NCI-H1694 (cell line): ENCODE results near the gene RPS28.
"Not testable (repeated sequence)": the region's sequence is repeated elsewhere in the genome, so short reads cannot be mapped to it uniquely, and the experiment has no call there.

Experiments
- DNase-seq: peaks from one replicate; lab custom pipeline; 2025; lab: John Stamatoyannopoulos, UW

The RPS28 gene

DNA sequence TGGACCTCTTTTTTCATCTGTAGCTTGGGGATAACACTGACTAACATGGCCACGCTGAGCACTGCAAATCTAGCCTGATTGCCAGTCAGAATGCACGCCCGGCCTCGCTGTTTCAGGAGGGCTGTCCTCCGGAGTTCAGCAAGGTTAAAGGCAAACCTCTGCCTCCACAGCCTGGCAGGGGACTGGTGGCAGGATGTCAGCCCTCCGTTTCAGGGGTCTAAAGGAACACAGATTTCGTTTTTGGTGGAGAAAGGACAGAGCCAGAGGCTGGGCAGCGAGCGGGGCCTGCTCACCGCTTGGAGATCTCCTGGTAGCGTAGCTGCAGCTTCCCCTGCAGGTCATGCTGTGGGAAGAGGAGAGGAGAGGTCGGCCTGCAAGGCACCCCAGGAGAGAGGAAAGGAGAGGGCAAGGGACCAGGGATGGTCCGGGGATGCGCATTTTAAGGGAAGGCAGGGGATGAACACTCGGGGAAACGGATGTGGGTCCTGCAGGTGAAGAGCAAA, 681 bp upstream of the RPS28 start:
- no peak for DNase-seq

DNA sequence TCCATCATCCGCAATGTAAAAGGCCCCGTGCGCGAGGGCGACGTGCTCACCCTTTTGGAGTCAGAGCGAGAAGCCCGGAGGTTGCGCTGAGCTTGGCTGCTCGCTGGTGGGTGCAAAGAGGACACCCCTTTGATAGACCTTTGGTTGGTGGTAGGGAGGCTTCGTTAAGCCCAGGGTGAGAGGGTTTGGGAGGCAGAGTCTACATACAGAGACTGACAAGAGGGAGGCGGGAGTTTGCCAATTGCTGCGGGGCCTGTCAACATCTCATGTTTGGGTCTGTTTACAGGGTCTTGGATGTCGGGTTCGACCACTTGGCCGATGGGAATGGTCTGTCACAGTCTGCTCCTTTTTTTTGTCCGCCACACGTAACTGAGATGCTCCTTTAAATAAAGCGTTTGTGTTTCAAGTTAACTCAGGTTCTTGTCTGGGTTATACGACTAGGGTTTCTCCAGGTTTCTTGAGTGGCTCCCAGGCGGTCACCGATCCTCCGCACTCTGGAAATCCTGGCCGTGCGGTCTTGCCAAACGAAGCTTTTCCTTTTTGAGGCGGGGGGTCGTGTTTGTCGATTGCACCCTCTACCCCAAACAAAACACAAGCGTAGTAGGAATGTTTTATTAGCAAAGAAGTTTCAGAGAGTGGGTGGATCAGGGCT, 816 bp downstream of the RPS28 start:
- DNase-seq, result no peak

DNA sequence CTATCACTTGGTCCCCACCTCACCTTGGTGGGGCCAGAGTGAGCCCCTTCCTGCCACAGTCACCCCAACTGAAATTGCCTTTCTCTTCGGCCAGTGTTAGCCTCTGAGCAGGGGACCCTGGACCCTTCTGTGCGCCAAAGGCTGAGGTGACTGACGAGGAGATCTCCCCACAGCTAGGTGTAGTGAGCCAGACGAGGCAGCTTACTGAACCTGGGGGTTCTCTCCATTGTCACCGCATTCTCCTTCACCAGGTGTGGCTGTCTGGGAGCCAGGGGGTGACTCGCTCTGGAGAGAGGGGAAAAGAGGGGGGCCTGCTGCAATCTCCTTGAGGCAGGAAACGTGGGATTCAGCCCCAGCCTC, 1.3 kb downstream of the RPS28 start:
- DNase-seq, result no peak

DNA sequence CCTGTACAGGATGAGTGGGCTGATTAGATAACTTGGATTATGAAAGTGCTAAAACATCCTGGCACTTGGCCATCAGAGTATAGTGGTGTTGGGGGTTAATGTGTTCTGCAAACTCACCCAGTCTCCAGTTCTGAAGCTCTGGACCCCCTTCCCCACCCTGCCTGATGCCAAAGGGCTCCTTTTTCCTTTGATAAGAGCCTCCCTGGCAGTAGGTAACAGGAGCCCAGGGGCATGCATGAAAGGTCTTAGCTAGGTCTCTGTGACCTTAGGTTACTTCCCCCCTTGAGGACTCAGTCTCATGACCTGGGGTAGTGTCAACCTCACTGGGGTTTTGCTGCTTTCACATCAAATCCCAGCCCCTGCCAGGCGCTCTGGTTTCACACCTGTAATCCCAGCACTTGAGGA, 2.5 kb downstream of the RPS28 start:
- no peak for DNase-seq

DNA sequence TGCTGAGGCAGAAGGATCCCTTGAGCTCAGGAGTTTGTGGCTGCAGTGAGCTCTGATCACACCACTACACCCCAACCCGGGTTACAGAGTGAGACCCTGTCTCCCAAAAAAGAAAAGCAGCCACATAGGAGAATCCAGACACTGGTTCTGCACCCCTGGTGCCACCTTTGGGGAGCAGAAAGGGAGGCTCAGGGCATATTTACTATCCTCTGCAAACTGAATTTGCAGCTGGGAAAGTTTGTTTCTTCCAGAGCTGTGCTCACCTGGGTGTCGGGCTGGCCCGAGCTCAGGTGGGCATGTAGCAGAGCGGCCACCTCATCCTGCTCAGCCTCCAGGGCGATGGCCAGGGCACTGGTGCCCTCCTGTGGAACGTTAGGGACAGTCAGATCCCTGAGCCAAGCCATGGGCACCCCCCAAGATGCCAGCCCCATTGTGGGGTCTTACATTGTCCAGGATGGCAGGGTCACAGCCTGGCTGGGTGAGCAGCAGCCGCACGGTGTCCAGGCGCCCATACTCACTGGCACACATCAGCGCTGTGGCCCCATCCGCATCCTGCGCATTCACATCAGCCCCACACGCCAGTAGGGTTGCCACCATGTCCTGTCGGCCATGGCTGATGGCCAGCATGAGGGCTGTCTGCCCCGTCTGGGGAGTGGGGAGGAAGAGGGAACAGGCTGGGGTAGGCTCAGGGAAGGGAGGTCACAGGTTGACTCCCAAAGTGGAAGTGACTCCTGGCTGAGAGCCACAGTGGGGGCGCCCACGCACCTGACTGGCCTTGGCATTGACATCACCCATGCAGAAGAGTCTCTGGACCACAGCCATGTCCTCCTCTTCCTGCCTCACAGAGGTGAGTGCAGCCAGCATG, 3.1 kb downstream of the RPS28 start:
- DNase-seq, result no peak

DNA sequence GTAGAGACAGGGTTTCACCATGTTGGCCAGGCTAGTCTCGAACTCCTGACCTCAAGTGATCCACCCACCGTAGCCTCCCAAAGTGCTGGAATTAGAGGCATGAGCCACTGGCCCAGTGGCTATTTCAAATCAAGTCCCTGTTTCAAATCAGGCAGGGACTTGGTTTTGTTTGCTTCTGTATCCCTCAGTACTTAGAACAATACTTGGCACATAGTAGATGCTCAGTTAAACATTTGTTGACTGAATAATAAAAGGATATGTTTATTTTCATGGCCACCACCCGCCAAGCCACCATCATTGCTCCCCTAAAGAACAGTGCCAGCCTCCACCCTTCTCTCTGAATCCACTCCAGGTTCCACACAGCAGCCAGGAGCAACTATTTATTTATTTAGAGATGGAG, 4.2 kb downstream of the RPS28 start:
- no peak for DNase-seq

DNA sequence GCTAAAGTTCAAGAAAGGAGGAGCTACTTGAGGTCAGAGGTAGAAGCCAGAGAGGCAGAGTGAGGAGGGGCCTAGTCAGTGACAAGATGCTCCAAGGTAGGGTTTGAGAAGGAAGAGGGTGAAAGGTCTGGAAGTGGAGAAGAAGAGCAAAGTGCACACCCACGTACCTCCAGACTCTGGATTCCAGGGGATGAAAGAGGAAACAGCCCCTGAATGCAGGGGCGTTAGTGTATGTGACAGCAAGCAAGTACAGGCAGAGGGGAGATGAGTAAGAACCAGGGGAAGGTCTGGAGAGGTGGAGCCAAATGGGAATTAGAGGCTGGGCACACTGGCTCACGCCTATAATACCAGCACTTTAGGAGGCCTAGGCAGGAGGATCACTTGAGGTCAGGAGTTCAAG, 8.7 kb downstream of the RPS28 start:
- no peak for DNase-seq

DNA sequence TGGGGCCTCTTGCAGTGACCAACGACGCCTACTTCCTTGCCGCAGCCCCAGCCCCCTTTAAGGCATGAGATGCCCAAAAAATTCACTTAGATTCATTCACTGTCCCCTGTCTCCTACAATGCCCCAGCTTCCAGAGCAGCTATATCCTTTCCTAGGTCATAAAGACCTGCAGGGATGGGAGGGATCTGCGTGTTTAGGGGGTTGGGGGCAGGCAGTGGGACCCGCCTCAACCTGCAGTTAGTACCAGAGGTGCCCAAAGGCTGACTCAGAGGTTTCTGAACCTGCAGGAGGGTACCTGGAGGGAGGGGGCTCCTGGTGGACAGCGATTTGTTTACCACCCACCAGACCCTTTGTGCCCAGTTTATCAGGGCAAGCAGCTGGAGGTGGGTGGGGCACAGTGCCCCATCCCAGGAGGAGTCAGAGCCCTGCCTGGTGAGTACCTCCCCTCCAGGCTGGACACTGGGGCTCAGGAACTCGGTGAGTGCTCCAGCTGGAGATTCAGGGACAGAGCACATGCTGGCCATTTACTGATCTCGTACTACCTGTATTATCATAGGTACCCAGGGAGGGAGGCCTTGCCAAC, 10.1 kb downstream of the RPS28 start:
- DNase-seq, result no peak

DNA sequence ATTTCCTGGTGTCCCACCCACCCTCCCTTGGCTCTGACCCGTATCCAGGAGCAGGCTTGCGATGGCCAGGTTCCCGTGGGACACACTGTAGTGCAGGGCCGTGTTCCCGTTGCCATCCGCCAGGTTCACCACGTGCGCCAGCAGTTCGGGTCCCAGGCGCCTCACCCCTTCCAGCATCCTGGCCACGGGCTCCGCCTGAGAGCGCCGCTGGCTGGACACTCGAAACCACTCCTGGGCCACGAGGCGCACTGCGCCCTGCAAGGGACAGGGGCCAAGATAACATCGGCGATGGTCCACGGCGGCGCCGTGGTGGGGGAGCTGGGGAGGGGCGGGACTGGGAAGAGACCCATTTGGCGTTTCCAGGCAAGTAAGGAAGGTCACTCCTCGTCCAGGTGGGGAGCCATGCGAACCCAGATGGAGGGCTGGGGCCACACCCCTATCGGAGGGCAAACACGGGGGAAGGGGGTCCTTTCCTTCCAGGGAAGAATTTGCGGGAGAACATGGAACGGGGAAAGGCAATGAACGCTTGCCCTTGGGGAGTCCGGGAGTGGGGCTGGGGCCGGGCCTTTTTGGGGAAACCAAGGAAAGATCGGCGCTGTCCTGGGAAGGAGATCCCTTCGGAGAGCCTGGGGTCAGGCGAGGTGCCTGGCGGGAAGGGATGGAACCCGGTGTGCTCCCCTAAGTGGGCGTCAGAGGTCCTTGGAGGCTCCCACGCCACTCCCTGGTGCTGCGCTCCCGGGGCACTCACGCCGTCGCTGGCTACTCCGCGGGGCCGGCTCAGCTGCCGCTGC, 11.9 kb downstream of the RPS28 start:
- DNase-seq, result no peak

- DNase-seq, result no peak
These were observed 12.6 kb downstream of the RPS28 start for GRCh38 chr19:8333767-8334457.

DNA sequence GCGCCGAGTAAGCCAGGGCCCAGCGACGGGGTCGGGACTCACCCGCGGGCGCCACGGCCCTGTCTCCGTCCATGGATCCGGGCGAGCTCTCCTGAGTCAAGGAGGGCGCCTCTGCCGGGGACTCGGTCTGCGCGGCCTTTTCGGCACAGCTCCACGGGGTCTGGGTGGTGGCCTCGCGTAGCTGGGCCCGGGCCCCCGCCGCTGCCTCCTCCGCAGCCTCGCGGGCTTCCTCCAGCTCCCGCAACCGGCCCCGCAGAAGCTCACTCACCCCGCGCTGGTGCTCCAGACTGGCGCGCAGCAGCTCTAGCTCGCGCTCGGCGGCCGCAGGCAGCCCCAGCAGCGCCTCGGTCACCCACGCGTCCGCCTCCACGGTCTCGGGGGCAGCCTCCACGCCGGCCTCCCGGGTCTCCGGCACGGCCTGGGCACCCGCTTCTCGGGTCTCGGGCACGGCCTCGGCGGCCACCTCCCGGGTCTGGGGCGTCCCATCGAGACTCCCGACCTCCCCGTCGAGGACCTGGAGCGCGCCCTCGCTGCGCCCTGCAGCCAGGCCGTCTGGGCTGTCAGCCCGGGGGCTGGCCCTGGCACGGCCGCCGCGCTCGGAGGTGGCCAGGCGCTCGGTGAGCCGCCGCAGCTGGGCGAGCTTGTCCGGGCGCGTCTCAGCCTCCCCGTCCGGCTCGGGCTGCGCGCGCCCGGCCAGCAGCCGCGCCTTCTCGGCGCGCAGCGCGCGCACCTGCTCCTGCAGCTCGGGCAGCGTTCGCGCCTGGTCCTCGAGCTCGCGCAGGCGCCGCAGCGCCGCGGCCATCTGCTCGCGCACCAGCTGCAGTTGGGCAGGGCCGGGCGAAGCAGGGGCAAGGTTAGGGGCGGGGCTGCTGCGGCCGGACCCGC, 13.4 kb downstream of the RPS28 start:
- DNase-seq, result no peak

GRCh38 chr19:8335343-8336071, 14.2 kb downstream of the RPS28 start:
- no peak for DNase-seq

DNA sequence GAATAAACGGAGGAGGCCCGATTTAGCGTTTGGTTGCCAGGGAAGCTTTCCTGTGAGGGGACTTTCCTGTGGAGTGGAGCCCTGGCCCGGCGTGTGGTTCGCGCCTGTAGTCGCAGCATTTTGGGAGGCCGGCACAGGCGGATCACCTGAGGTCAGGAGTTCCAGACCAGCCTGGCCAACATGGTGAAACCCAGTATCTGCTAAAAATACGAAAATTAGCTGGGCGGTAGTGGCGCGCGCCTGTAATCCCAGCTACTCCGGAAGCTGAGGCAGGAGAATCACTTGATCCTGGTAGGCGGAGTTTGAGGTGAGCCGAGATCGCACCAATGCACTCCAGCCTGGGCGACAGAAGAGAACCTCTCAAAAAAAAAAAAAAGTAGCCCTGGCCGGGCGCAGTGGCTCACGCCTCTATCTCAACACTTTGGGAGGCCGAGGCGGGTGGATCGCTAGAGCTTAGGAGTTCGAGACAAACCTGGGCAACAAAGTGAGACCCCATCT, 14.8 kb downstream of the RPS28 start:
- no peak for DNase-seq

DNA sequence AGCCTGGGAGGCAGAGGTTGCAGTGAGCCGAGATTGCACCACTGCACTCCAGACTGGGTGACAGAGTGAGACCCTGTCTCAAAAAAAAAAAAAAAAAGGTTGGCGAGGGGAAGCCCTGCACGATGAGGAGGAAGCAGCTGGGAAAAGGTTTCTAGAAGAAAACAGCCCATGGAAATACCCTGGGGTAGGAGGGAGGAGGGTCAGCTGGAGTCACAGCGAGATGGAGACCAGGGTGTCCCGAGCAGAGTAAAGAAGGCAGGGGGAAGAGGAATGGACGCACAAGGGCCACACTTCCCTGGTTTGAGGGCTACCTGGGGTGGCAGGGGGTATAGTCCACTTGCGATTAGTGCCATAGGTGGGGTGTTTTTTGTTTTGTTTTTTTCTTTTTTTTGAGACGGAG, 15.4 kb downstream of the RPS28 start:
- no peak for DNase-seq

DNA sequence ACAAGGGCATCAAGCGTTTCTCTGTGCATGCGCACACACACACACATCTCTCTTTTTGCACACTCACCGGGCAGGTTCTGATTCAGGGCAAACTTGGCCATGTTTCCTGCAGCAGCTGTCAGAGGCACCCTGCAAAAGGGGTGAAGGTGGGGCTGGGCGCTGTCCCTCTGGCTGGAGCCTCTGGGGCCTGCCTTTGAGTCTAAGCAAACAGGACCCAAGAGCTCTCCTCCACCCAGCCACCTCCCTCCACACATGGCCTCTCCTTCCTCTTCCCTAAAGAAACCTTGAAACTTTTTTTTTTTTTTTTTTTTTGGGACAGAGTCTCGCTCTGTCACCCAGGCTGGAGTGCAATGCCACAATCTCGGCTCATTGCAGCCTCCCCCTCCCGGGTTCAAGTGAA, 16.4 kb downstream of the RPS28 start:
- DNase-seq, result no peak

GRCh38 chr19:8338835-8339234, 17.5 kb downstream of the RPS28 start:
- DNase-seq, result no peak

DNA sequence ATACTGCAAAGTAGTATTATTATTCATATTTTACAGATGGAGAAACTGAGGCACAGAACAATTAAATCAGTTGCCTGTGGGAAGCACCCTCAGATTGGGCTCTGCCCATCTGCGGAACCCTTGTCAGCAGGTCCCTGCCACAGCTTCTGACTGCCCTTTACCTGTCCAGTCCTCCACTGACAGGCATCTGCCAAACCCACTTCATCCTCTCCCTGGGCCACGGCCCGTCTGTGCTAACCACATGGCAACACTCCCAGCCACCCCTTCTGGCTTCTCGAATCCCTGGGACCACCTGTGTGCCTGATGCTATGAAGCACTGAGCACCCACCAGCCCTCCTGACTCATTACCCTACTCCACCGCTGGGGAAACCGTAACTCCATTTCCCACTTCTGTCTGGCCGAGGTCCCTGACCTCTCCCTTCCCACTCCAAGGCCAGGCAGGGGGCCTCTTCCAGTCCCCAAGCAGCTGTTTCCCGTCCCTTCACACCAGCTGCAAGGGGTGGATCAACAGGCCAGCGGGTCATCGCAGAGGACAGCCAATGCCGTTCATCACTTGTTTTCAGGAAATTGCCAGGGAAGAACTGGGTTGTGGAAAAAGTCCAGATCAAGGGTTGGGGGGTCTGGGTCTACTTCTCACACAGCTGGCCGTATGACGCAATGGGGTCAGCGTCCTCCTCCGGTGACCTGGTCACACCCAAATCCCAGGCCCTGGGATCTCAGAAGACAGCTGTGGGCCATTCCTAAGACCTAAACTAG, 19.2 kb downstream of the RPS28 start:
- DNase-seq, result no peak

GRCh38 chr19:8341504-8341903, 20.2 kb downstream of the RPS28 start:
- DNase-seq, result not testable (repeated sequence)

GRCh38 chr19:8342316-8342683, 21.0 kb downstream of the RPS28 start:
- no peak for DNase-seq
